HCT116 (cell line): Measurements from ENCODE around the gene PELI1.

Experiments
- CTCF ChIP-seq, 3 experiments: fragments of 200-600 bp in 1 of 3; sonication (generic) in 1 of 3; IDR thresholded peaks in 2 of 3; conservative IDR thresholded peaks in 1 of 3; 2 replicates each; pipeline ENCODE4 v1.5.1; 2012 to 2017; ENCODE audit warnings: low read depth in 2 of 3, low read length in 2 of 3, antibody characterized with exemption in 1 of 3, borderline replicate concordance in 1 of 3, control low read depth in 1 of 3, mild to moderate bottlenecking in 1 of 3, mixed read lengths in 1 of 3, mixed run types in 1 of 3, moderate library complexity in 1 of 3; ENCODE audit not compliant: insufficient read depth in 1 of 3
- EZH2 ChIP-seq: fragments of 200-600 bp; sonication (generic); IDR thresholded peaks from 2 replicates; pipeline ENCODE4 v1.6.1; 2017; ENCODE audit warnings: antibody characterized with exemption, mixed run types
- SIN3A ChIP-seq: IDR thresholded peaks from 2 replicates; pipeline ENCODE4 v1.6.1; 2012; ENCODE audit warnings: low read depth

DNA sequence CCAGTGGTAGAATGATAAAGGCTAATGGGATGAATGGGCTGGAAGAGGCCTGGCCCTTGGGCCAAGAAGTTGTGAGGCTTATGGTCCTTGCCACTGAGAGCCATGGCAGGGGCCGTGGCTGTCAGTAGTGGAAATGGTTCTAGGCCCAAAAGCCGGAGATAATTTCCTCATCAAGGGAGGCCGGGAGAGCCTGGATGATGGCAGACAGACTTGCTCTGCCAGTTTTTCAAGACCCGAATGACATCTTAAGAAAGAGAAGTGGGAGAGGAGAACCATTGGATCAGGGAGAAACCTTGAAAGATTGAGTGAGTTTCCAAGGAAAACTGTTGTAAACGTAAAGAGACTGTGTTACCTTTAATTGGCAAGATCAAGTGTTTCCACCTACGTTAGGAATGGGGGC lies 78.7 kb downstream of the PELI1 start:
- TF ChIP-seq CTCF (IDR thresholded peaks at IDR 0.05 in 2 of 3, conservative IDR thresholded peaks at IDR 0.05 in 1 of 3; ENCODE audit: borderline replicate concordance in 1 of 3, insufficient read depth in 1 of 3, low read depth in 2 of 3, low read length in 2 of 3) (no peak), EZH2 (no peak), SIN3A (no peak)
